Measurements from ENCODE around the gene PLAGL2. TPM values are rescaled to one million over a fixed set of nuclear protein-coding genes. Genes with fewer than 3 reads are reported as not detected.
A peak's percentile ranks its signal among the peaks of the same experiment; 100 is the strongest.

Gene PLAGL2
- total RNA-seq, 4 donors from 2014 or later = 4.2 to 7.2 (median 6.3) TPM

DNA sequence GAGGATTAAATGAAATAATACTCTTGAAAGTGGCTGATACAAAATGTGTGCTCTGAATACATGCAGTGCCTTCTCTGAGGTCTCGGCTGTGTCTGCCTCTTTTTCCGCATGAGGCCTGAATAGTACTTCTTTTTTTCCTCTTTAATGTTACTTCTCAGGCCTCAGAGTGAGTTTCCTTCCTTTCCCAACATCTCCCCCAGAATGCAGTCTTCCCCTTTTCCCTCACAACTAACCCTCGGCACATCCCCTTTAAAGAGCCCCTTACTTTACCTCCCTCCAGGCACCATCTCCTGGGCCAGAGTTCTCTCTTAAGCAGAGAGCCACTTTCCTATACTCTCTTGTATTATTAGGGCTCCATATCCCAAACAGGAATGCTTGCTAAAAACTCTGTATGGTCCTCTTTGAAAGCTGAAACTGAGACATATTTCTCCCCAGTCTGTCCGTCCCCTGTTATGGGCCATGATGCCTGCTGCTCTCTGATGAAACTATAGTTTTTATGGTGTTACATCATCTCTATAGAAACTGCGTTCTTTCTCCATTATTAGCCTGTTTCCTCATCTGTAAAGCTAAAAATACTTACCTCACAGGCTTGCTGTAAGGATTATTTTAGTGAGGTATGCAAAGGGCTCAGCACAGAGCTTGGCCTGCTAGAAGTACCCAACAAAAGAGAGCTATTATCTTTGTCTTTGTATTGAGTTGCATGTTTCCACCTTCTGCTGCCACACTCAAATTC lies 2.3 kb downstream of the PLAGL2 start:
- Histone ChIP-seq H3K9me3 (no peaks in the 10 kb centered on the region), H3K27me3 (no peaks in the 10 kb centered on the region), H3K36me3 (peaks cover 3 to 26% (median 9%) of the 10 kb centered on the region in 3 donors), H3K4me3 (peak overlapping the region in 1 of 4 donors; percentile 92), H3K4me1 (peaks cover 0 to 72% (median 39%) of the 10 kb centered on the region in 4 donors), H3K27ac (peak overlapping the region; percentile 19 to 93 (median 89))
- TF ChIP-seq POLR2A (IDR thresholded peaks at IDR 0.05) (no peak), EP300 (IDR thresholded peaks at IDR 0.05) (no peak), CTCF (IDR thresholded peaks at IDR 0.05) (no peak)
- DNase-seq (ENCODE audit: low spot score in 2 of 2) = no peak
- WGBS, 2 donors = 43 to 44% methylated on average over 5 of the region's 5 CpGs

- Histone ChIP-seq H3K27ac (peak overlapping the region; percentile 19 to 93 (median 62)), H3K36me3 (peaks cover 3 to 28% (median 15%) of the 10 kb centered on the region in 3 donors), H3K4me1 (peaks cover 0 to 64% (median 39%) of the 10 kb centered on the region in 4 donors), H3K27me3 (no peaks in the 10 kb centered on the region), H3K9me3 (no peaks in the 10 kb centered on the region), H3K4me3 (no peak overlapping the region)
- DNase-seq (ENCODE audit: low spot score in 2 of 2) = no peak
- 46 to 51% methylated on average over 4 of the region's 4 CpGs for WGBS, 2 donors
- no peak for TF ChIP-seq POLR2A (IDR thresholded peaks at IDR 0.05)
- TF ChIP-seq CTCF (IDR thresholded peaks at IDR 0.05) = no peak
- peak in 1 of 2 donors; percentile 66 for TF ChIP-seq EP300 (IDR thresholded peaks at IDR 0.05)
Observed at GRCh38 chr20:32204205-32205109, 3.1 kb downstream of the PLAGL2 start.

DNA sequence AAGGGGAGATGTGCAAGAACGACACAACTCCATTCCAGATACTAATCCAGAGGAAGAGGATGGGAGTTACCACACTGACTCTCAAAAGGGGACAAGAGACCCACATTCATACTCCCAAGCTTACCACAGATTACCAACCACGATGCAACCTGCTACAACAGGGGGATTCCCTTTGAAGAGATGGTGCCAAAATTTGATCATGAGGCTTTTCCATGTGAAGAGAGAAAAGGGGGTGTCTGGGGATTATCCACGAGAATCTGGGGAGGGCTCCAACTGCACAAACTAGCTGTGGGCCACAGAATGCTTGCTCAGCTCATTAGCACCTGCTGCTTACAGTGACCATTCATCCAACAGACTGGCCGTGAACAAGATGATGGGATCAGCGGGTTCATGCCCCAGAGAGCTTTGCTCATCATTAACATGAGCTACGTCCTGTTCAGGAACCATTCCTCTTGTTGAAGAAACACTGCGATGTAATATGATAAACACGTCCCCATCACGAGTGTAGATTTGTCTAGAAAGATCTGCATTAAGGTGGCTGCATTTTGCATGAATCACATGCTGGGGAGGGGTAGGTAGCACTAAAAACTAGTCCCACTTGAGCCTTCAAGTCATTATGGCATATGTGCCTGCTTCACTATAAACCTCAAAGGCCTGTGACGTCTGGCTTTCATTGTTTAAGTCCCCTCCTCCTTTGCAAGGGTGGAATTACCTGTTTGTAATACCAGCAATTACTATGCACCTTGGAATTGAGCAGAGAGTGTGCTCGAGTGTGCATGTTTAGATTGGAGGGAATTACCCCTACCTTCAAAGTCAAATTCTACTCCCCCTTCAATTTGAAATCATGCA lies 4.0 kb downstream of the PLAGL2 start:
- TF ChIP-seq EP300 (IDR thresholded peaks at IDR 0.05) (no peak), CTCF (IDR thresholded peaks at IDR 0.05) (no peak), POLR2A (IDR thresholded peaks at IDR 0.05) (no peak)
- Histone ChIP-seq H3K36me3 (peaks cover 3 to 35% (median 21%) of the 10 kb centered on the region in 3 donors), H3K9me3 (no peaks in the 10 kb centered on the region), H3K27ac (peak overlapping the region in 2 of 4 donors; percentile 38 to 92), H3K4me3 (no peak overlapping the region), H3K4me1 (peaks cover 0 to 56% (median 35%) of the 10 kb centered on the region in 4 donors), H3K27me3 (no peaks in the 10 kb centered on the region)
- 44 to 62% methylated on average over 11 of the region's 11 CpGs for WGBS, 2 donors
- DNase-seq (ENCODE audit: low spot score in 2 of 2) = no peak

- no peak overlapping the region for H3K4me3 ChIP-seq
Observed at GRCh38 chr20:32201977-32202363, 5.6 kb downstream of the PLAGL2 start.

More at GRCh38 chr20:32201977-32202363, 5.6 kb downstream of the PLAGL2 start:
- 72 to 84% methylated on average over 8 of the region's 8 CpGs for WGBS, 2 donors
- no peak for DNase-seq (ENCODE audit: low spot score in 2 of 2)
- Histone ChIP-seq H3K36me3 (peaks cover 3 to 50% (median 27%) of the 10 kb centered on the region in 3 donors), H3K27me3 (no peaks in the 10 kb centered on the region), H3K27ac (peak overlapping the region in 1 of 4 donors; percentile 38), H3K9me3 (no peaks in the 10 kb centered on the region), H3K4me1 (peaks cover 0 to 48% (median 34%) of the 10 kb centered on the region in 4 donors)
- TF ChIP-seq EP300 (IDR thresholded peaks at IDR 0.05) (no peak), CTCF (IDR thresholded peaks at IDR 0.05) (no peak), POLR2A (IDR thresholded peaks at IDR 0.05) (no peak)

All from tibial nerve (tissue), 4 donors.